Glutamatergic neuron (in vitro differentiated cells): ENCODE data around the gene TACR1. TPM values are rescaled to one million over a fixed set of nuclear protein-coding genes. Genes with fewer than 3 reads are reported as not detected.

Experiments
- DNase-seq: peaks from one replicate; pipeline ENCODE4 v3.0.0; 2022
- H3K27ac Mint-ChIP-seq: one replicate; pipeline ENCODE4 v1.8.0; 2020; ENCODE audit warnings: mild to moderate bottlenecking, mixed read lengths, inconsistent platforms; ENCODE audit not compliant: unreplicated experiment
- H3K27me3 Mint-ChIP-seq: one replicate; pipeline ENCODE4 v1.8.0; 2020; ENCODE audit warnings: mild to moderate bottlenecking, moderate library complexity, mixed read lengths, inconsistent platforms; ENCODE audit not compliant: unreplicated experiment
- H3K36me3 Mint-ChIP-seq: one replicate; pipeline ENCODE4 v1.8.0; 2020; ENCODE audit warnings: mild to moderate bottlenecking, mixed read lengths, inconsistent platforms; ENCODE audit not compliant: unreplicated experiment
- H3K4me1 Mint-ChIP-seq: one replicate; pipeline ENCODE4 v1.8.0; 2020; ENCODE audit warnings: mild to moderate bottlenecking, low read depth, mixed read lengths, inconsistent platforms; ENCODE audit not compliant: unreplicated experiment
- H3K4me3 Mint-ChIP-seq: one replicate; pipeline ENCODE4 v1.8.0; 2020; ENCODE audit warnings: mild to moderate bottlenecking, mixed read lengths, inconsistent platforms; ENCODE audit not compliant: unreplicated experiment
- H3K9me3 Mint-ChIP-seq: one replicate; pipeline ENCODE4 v1.8.0; 2020; ENCODE audit warnings: mild to moderate bottlenecking, moderate library complexity, mixed read lengths, inconsistent platforms; ENCODE audit not compliant: unreplicated experiment
- total RNA-seq: library from RNA; stranded (reverse); fragmentation: NEBNext Ultra II Directional; extraction: Animal tissue kit (Norgen Biotek cat#: 25700); gene quantifications from one replicate; pipeline ENCODE4 v1.2.1, GENCODE V29; 2021; ENCODE audit not compliant: unreplicated experiment
- TF ChIP-seq, protein P1 (sequence below): fragments of 200-600 bp; sonication (generic); IDR thresholded peaks from one replicate; pipeline ENCODE4 v1.5.0; 2021; ENCODE audit not compliant: partially characterized antibody, unreplicated experiment

The TACR1 gene
- total RNA-seq, 1 donor from 2014 or later, result 0.17 TPM

DNA sequence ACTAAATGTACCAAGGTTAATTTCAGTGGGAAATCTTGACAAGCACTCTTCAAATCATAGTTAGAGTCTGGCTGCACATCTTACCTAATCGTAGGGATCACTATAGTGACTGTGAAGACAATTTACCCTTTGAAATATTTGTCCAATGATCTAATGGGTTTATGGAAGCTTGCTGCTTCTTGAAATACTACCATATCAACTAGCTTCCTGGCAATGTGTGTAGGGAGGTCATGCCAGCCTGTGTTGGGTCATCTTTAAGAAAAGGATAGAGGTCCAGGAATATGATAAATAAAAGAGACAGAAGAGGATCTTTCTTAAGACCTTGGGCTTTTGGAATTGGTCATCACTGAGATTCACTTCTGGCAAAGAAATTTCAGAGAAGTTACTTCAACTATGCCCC, 156.5 kb downstream of the TACR1 start:
- Mint-ChIP-seq H3K27ac (no peak overlapping the region), H3K27me3 (peaks cover 3% of the 10 kb centered on the region), H3K4me1 (peaks cover 1% of the 10 kb centered on the region), H3K36me3 (no peaks in the 10 kb centered on the region), H3K4me3 (no peak overlapping the region), H3K9me3 (no peaks in the 10 kb centered on the region)
- no peak for DNase-seq
- TF ChIP-seq, protein P1, sequence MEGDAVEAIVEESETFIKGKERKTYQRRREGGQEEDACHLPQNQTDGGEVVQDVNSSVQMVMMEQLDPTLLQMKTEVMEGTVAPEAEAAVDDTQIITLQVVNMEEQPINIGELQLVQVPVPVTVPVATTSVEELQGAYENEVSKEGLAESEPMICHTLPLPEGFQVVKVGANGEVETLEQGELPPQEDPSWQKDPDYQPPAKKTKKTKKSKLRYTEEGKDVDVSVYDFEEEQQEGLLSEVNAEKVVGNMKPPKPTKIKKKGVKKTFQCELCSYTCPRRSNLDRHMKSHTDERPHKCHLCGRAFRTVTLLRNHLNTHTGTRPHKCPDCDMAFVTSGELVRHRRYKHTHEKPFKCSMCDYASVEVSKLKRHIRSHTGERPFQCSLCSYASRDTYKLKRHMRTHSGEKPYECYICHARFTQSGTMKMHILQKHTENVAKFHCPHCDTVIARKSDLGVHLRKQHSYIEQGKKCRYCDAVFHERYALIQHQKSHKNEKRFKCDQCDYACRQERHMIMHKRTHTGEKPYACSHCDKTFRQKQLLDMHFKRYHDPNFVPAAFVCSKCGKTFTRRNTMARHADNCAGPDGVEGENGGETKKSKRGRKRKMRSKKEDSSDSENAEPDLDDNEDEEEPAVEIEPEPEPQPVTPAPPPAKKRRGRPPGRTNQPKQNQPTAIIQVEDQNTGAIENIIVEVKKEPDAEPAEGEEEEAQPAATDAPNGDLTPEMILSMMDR, result no peak

DNA sequence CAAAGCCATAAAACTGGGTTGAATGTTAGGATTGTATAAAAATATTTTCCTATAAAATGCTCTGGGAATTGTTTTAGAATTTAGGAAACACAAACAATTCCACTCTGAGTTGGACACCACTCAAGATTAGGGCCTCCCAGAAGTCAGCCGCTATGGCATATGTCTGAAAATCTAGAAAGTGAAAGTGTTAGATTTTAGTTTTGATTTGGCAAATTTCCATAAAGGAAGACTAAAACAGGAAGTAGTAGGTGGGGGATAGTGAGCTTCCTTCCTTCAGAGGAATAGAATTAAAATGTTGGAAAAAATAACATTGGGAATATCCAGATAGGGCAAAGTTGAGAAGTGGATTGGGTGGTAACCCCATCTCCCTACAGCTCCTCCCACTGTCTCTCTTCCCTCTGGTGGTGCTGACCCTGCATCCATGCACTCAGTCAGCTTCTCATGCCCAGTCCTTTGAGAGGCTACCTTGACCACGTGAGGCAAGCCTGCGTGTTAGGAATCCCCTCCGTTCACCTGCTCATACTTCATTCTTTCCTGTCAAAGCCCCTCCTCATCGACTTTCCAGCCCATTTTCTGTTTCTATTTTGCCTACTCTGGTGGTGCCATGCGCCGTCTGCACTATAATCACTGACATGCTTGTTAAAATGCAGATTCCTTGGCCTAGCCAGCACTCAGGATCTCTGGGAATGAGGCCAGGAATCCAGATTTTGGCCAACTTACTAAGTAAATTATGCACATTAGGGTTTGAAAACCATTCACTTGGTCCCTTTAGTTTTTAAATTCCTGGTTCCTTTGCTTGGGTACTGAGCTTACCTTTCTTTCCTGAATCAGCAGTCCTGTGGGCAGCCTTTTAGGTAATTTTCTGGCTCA, 157.4 kb downstream of the TACR1 start:
- TF ChIP-seq, protein P1, result no peak
- Mint-ChIP-seq H3K4me3 (no peak overlapping the region), H3K27ac (no peak overlapping the region), H3K4me1 (no peaks in the 10 kb centered on the region), H3K9me3 (no peaks in the 10 kb centered on the region), H3K36me3 (no peaks in the 10 kb centered on the region), H3K27me3 (peaks cover 3% of the 10 kb centered on the region)
- no peak for DNase-seq

DNA sequence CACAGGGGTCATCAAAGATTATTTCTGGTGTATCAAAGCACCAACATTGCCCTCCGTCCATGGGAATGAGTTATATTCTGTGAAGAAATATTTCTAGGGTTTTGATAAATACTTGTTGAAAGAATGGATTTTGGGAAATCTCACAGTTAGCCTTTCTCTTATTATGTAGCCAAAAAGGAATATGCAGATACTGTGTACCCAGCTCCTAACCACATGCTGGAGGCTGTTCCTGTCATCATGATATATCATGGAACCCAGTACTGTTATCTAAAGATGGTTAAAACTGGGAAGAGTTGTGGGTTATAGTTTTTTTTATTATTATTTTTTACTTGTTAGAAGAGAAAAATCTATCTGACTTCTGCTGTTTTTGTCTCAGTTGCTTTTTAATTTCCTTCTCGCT, 158.1 kb downstream of the TACR1 start:
- no peaks in the 10 kb centered on the region for H3K36me3 Mint-ChIP-seq
- no peak for DNase-seq
- H3K27me3 Mint-ChIP-seq, result no peaks in the 10 kb centered on the region
- H3K9me3 Mint-ChIP-seq, result no peaks in the 10 kb centered on the region
- TF ChIP-seq, protein P1, result no peak
- H3K4me1 Mint-ChIP-seq, result no peaks in the 10 kb centered on the region
- no peak overlapping the region for H3K27ac Mint-ChIP-seq
- H3K4me3 Mint-ChIP-seq, result no peak overlapping the region

DNA sequence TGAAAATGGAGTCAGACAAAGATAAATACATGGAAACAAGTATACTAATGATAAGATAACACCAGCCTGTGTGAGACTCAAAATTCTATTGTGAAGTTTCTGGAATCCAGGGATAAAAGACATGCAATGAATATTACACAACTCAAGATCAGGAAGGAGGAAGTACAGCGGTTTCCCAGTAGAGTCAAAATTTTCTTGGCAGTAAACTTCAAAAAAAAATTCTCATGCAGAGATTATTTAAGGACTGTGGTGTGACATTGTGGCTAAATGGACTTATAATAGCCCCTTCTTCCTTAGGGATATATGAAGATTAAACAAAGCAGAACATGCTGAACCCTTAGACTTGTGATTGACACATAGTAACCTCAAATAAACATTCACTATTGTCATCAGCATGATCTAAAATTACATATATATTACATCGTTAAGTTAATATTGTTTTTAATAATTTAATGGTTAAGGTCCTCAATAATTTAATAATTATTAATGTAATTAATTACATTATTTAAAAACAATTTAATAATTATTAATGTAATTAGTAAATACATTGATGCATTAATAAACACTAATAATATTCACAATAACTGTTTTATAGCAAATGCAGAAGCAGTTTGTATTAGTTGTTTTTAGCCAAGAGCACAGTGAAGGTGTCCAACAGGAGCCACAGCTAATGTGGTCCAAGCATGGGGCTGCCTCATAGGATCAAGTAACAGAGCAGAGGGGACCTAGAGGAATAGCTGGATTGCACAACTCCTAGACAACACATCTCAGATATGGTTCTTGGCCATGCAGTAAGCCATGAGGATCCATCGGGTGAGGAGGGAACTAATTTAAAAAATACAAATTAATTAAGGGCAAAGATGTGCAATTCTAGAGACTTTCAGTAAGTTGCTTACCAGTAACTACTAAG, 163.6 kb downstream of the TACR1 start:
- Mint-ChIP-seq H3K27me3 (no peaks in the 10 kb centered on the region), H3K4me3 (no peak overlapping the region), H3K4me1 (no peaks in the 10 kb centered on the region), H3K36me3 (no peaks in the 10 kb centered on the region), H3K9me3 (no peaks in the 10 kb centered on the region), H3K27ac (no peak overlapping the region)
- DNase-seq, result no peak
- TF ChIP-seq, protein P1, result no peak

DNA sequence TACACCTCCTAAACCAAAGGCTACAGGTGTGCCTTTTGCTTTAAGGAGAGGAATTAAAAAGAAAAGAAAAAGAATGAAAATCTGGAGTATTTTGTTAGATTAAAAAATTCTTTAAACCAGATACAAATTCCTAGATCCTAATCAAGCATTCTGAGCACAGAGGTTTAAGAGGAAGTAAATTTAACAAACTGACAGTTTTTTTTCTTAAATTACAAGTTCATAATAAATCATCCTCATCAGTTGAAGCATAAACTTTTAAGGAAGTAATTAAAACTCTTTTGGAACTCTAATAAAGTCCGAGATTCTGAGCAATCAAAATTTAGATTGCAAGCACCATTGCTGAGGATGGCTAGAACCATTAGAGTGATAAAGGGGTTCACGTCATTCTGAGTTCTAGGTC, 165.8 kb downstream of the TACR1 start:
- Mint-ChIP-seq H3K9me3 (no peaks in the 10 kb centered on the region), H3K36me3 (no peaks in the 10 kb centered on the region), H3K4me3 (no peak overlapping the region), H3K27me3 (no peaks in the 10 kb centered on the region), H3K27ac (no peak overlapping the region), H3K4me1 (no peaks in the 10 kb centered on the region)
- TF ChIP-seq, protein P1, result no peak
- DNase-seq, result no peak
